Liver (tissue), 9 donors: ENCODE results near the gene SLC17A9. TPM values are rescaled to one million over a fixed set of nuclear protein-coding genes. Genes with fewer than 3 reads are reported as not detected.

Experiments used
- DNase-seq: peaks from one replicate; pipeline ENCODE4 v3.0.0-alpha.2; 2017; ENCODE audit warnings: low spot score
- H3K27ac ChIP-seq, 2 donors: one replicate each; pipeline ENCODE4 v1.7.0; 2013; ENCODE audit warnings: inconsistent platforms in 2 of 2, low read length in 2 of 2, control low read depth in 1 of 2, low read depth in 1 of 2, mild to moderate bottlenecking in 1 of 2
- H3K27me3 ChIP-seq, 4 donors: one replicate each; pipeline versions ENCODE4 v1.6.1 to v1.7.0; 2013; ENCODE audit warnings: low read length in 3 of 4, inconsistent platforms in 1 of 4, mild to moderate bottlenecking in 1 of 4, moderate library complexity in 1 of 4; ENCODE audit not compliant: control insufficient read depth in 4 of 4, insufficient read depth in 4 of 4
- H3K36me3 ChIP-seq, 4 donors: one replicate each; pipeline versions ENCODE4 v1.6.1 to v1.7.0; 2013; ENCODE audit warnings: low read length in 3 of 4, mild to moderate bottlenecking in 3 of 4, low read depth in 1 of 4, moderate library complexity in 1 of 4; ENCODE audit not compliant: control insufficient read depth in 4 of 4, insufficient read depth in 3 of 4
- H3K4me1 ChIP-seq, 4 donors: one replicate each; pipeline versions ENCODE4 v1.6.1 to v1.7.0; 2013; ENCODE audit warnings: low read length in 3 of 4, mild to moderate bottlenecking in 3 of 4, moderate library complexity in 1 of 4; ENCODE audit not compliant: control insufficient read depth in 4 of 4, insufficient read depth in 4 of 4
- H3K4me3 ChIP-seq, 3 donors: one replicate each; pipeline versions ENCODE4 v1.6.1 to v1.7.0; 2013; ENCODE audit warnings: low read length in 3 of 3, control low read depth in 1 of 3, low read depth in 1 of 3, mild to moderate bottlenecking in 1 of 3
- H3K9ac ChIP-seq, 2 donors: one replicate each; pipeline ENCODE4 v1.7.0; 2013; ENCODE audit warnings: low read length in 2 of 2, mild to moderate bottlenecking in 2 of 2, moderate library complexity in 2 of 2, control low read depth in 1 of 2, low read depth in 1 of 2
- H3K9me3 ChIP-seq, 4 donors: one replicate each; pipeline versions ENCODE4 v1.6.1 to v1.7.0; 2013; ENCODE audit warnings: low read length in 3 of 4; ENCODE audit not compliant: control insufficient read depth in 4 of 4
- CTCF ChIP-seq: fragments of 150-350 bp; IDR thresholded peaks from 2 replicates; pipeline ENCODE4 v1.5.1; 2017; ENCODE audit warnings: improper control_type of control experiment, low read depth, low read length; ENCODE audit not compliant: missing input control
- EGR1 ChIP-seq, 2 donors: IDR thresholded peaks; 2 replicates each; pipeline ENCODE4 v1.6.1; 2016 to 2018; ENCODE audit warnings: antibody characterized with exemption in 2 of 2, low read depth in 2 of 2
- FOXA1 ChIP-seq: IDR thresholded peaks from 2 replicates; pipeline ENCODE4 v1.6.1; 2016; ENCODE audit warnings: antibody characterized with exemption
- FOXA2 ChIP-seq: IDR thresholded peaks from 2 replicates; pipeline ENCODE4 v1.6.1; 2016; ENCODE audit warnings: antibody characterized with exemption
- GABPA ChIP-seq, 2 donors: IDR thresholded peaks in 1 of 2; conservative IDR thresholded peaks in 1 of 2; 2 replicates each; pipeline ENCODE4 v1.6.1; 2016; ENCODE audit warnings: antibody characterized with exemption in 2 of 2, mild to moderate bottlenecking in 1 of 2, moderate library complexity in 1 of 2
- HNF4A ChIP-seq, 2 donors: conservative IDR thresholded peaks; 2 replicates each; pipeline ENCODE4 v1.6.1; 2016; ENCODE audit warnings: antibody characterized with exemption in 2 of 2, mild to moderate bottlenecking in 2 of 2
- HNF4G ChIP-seq: IDR thresholded peaks from 2 replicates; pipeline ENCODE4 v1.6.1; 2016; ENCODE audit warnings: antibody characterized with exemption
- JUND ChIP-seq, 2 donors: IDR thresholded peaks; 2 replicates each; pipeline ENCODE4 v1.6.1; 2016; ENCODE audit warnings: antibody characterized with exemption in 2 of 2
- NR2F2 ChIP-seq: IDR thresholded peaks from 2 replicates; pipeline ENCODE4 v1.6.1; 2016; ENCODE audit warnings: antibody characterized with exemption
- RAD21 ChIP-seq, 2 donors: IDR thresholded peaks; 2 replicates each; pipeline ENCODE4 v1.6.1; 2016; ENCODE audit warnings: antibody characterized with exemption in 2 of 2, mild to moderate bottlenecking in 2 of 2
- RXRA ChIP-seq, 2 donors: IDR thresholded peaks; 2 replicates each; pipeline ENCODE4 v1.6.1; 2017 to 2018; ENCODE audit warnings: antibody characterized with exemption in 2 of 2, mild to moderate bottlenecking in 1 of 2
- SP1 ChIP-seq: IDR thresholded peaks from 2 replicates; pipeline ENCODE4 v1.6.1; 2018; ENCODE audit warnings: antibody characterized with exemption, mild to moderate bottlenecking
- TAF1 ChIP-seq: conservative IDR thresholded peaks from 2 replicates; pipeline ENCODE4 v1.6.1; 2016; ENCODE audit warnings: antibody characterized with exemption, mild to moderate bottlenecking
- YY1 ChIP-seq: IDR thresholded peaks from 2 replicates; pipeline ENCODE4 v1.6.1; 2016; ENCODE audit warnings: antibody characterized with exemption, mild to moderate bottlenecking
- WGBS: extraction: QIAGEN DNeasy Blood & Tissue Kit; methylation state at CpG from one replicate; pipeline ENCODE4 v1.1.7; 2013; 5-methylcytosine and 5-hydroxymethylcytosine counted together
- polyA plus RNA-seq, 2 donors: library from polyadenylated mRNA; stranded (reverse) in 1 of 2; unstranded in 1 of 2; fragments of 200-250 nt in 1 of 2; fragments of >200 nt in 1 of 2; fragmentation: Nextera tagmentation in 1 of 2; extraction: Ambion mirVana in 1 of 2; gene quantifications; one replicate each; pipeline versions ENCODE4 v1.2.1 to v1.2.3, GENCODE V29; 2013 to 2015
- total RNA-seq, 2 donors: library from RNA; depleted of rRNA; stranded (reverse); fragments of >200 nt; gene quantifications; one replicate each; pipeline ENCODE4 v1.2.3, GENCODE V29; 2014
- TF ChIP-seq, protein P1 (sequence below): IDR thresholded peaks from 2 replicates; pipeline ENCODE4 v1.6.1; 2016; ENCODE audit warnings: antibody characterized with exemption, mild to moderate bottlenecking
- TF ChIP-seq, protein P2 (sequence below): IDR thresholded peaks from 2 replicates; pipeline ENCODE4 v1.6.1; 2016; ENCODE audit warnings: antibody characterized with exemption
- TF ChIP-seq, protein P3 (sequence below): IDR thresholded peaks from 2 replicates; pipeline ENCODE4 v1.6.1; 2016; ENCODE audit warnings: antibody characterized with exemption
- TF ChIP-seq, protein P4 (sequence below): IDR thresholded peaks from 2 replicates; pipeline ENCODE4 v1.6.1; 2016; ENCODE audit warnings: antibody characterized with exemption
- donor health status: healthy.
- donor health status: healthy.
- donor health status: healthy.
- donor health status: healthy.
- donor health status: healthy.

SLC17A9 gene
- total and polyA plus RNA-seq, 4 donors, result 16.0 to 138 (median 64.6) TPM

DNA sequence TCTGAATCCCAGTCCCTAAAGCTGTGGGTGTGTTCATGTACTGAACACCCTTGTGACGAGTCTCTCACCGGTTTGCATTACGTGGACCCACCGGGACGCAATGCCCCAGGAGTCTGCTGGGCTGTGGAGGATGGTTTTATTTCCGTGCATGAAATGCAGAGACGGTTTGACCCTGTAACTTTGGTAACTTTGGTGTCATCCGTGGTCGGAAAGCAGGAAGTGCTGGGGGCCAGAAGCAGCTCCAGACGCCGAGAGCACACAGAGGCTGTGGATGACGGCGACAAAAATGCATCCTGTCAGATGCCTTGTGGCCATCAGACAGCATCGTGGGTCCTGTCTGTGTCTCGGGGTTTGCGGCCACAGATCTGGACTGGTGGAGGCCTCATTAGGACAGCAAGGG is 47.1 kb downstream of the SLC17A9 start:
- no peak for TF ChIP-seq HNF4A (conservative IDR thresholded peaks at IDR 0.05)
- TF ChIP-seq FOXA2, result no peak
- no peak for TF ChIP-seq HNF4G
- no peak for TF ChIP-seq NR2F2
- TF ChIP-seq SP1, result no peak
- TF ChIP-seq, protein P1, sequence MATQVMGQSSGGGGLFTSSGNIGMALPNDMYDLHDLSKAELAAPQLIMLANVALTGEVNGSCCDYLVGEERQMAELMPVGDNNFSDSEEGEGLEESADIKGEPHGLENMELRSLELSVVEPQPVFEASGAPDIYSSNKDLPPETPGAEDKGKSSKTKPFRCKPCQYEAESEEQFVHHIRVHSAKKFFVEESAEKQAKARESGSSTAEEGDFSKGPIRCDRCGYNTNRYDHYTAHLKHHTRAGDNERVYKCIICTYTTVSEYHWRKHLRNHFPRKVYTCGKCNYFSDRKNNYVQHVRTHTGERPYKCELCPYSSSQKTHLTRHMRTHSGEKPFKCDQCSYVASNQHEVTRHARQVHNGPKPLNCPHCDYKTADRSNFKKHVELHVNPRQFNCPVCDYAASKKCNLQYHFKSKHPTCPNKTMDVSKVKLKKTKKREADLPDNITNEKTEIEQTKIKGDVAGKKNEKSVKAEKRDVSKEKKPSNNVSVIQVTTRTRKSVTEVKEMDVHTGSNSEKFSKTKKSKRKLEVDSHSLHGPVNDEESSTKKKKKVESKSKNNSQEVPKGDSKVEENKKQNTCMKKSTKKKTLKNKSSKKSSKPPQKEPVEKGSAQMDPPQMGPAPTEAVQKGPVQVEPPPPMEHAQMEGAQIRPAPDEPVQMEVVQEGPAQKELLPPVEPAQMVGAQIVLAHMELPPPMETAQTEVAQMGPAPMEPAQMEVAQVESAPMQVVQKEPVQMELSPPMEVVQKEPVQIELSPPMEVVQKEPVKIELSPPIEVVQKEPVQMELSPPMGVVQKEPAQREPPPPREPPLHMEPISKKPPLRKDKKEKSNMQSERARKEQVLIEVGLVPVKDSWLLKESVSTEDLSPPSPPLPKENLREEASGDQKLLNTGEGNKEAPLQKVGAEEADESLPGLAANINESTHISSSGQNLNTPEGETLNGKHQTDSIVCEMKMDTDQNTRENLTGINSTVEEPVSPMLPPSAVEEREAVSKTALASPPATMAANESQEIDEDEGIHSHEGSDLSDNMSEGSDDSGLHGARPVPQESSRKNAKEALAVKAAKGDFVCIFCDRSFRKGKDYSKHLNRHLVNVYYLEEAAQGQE, result no peak
- TF ChIP-seq TAF1, result no peak
- TF ChIP-seq FOXA1, result no peak
- TF ChIP-seq, protein P2, sequence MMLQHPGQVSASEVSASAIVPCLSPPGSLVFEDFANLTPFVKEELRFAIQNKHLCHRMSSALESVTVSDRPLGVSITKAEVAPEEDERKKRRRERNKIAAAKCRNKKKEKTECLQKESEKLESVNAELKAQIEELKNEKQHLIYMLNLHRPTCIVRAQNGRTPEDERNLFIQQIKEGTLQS, result no peak
- WGBS, result 69% methylated on average over 16 of the region's 16 CpGs
- H3K27ac ChIP-seq, result no peak overlapping the region
- no peak overlapping the region for H3K9ac ChIP-seq
- no peaks in the 10 kb centered on the region for H3K4me1 ChIP-seq
- no peak overlapping the region for H3K4me3 ChIP-seq
- no peaks in the 10 kb centered on the region for H3K9me3 ChIP-seq
- no peaks in the 10 kb centered on the region for H3K36me3 ChIP-seq
- no peak for DNase-seq
- H3K27me3 ChIP-seq, result peaks cover 0 to 22% (median 11%) of the 10 kb centered on the region in 4 donors

GRCh38 chr20:63000036-63000435 is 47.5 kb downstream of the SLC17A9 start:
- WGBS, result 82% methylated on average over 14 of the region's 14 CpGs
- TF ChIP-seq NR2F2 (no peak), SP1 (no peak), EGR1 (IDR thresholded peaks at IDR 0.05; ENCODE audit: low read depth in 2 of 2) (no peak), HNF4A (conservative IDR thresholded peaks at IDR 0.05) (no peak)
- H3K27ac ChIP-seq, result no peak overlapping the region
- H3K4me1 ChIP-seq, result peaks cover 0 to 2% (median 0%) of the 10 kb centered on the region in 4 donors
- H3K9ac ChIP-seq, result no peak overlapping the region
- no peaks in the 10 kb centered on the region for H3K9me3 ChIP-seq
- no peak for DNase-seq
- peaks cover 2 to 22% (median 12%) of the 10 kb centered on the region in 4 donors for H3K27me3 ChIP-seq
- H3K4me3 ChIP-seq, result no peak overlapping the region
- no peaks in the 10 kb centered on the region for H3K36me3 ChIP-seq

DNA sequence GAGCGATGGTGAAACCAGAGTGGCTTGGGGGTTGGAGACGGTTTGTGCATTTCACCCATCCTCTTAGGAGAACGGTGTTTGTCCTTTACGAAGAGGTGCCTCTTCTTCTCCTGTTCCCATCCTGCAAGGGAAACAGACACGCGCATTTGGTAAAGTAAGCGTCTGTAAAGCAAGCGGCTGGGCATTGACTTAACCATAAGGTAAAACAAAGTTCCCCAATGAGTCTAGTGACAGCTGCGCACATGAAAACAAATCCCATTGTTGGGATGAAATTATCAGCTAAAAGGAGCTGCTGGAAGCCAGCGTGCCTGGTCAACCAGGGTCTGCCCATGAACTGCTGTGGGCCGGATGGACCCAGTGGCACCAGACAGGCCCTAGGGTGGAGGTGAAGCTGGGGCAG is 48.4 kb downstream of the SLC17A9 start:
- WGBS, result 47% methylated on average over 11 of the region's 11 CpGs
- Histone ChIP-seq H3K4me3 (no peak overlapping the region), H3K4me1 (peaks cover 0 to 2% (median under 1%) of the 10 kb centered on the region in 4 donors), H3K9me3 (no peaks in the 10 kb centered on the region), H3K36me3 (no peaks in the 10 kb centered on the region), H3K27ac (no peak overlapping the region), H3K27me3 (peaks cover 2 to 24% (median 17%) of the 10 kb centered on the region in 4 donors), H3K9ac (no peak overlapping the region)
- DNase-seq, result no peak
- TF ChIP-seq HNF4G (no peak), RAD21 (IDR thresholded peaks at IDR 0.05) (no peak), TAF1 (no peak), SP1 (no peak), RXRA (IDR thresholded peaks at IDR 0.05) (no peak), CTCF (no peak), YY1 (no peak), GABPA (IDR thresholded peaks at IDR 0.05 in 1 of 2, conservative IDR thresholded peaks at IDR 0.05 in 1 of 2) (no peak), FOXA1 (no peak), NR2F2 (no peak), JUND (IDR thresholded peaks at IDR 0.05) (no peak), FOXA2 (no peak)
- TF ChIP-seq, protein P3, sequence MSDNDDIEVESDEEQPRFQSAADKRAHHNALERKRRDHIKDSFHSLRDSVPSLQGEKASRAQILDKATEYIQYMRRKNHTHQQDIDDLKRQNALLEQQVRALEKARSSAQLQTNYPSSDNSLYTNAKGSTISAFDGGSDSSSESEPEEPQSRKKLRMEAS, result no peak
- TF ChIP-seq, protein P4, sequence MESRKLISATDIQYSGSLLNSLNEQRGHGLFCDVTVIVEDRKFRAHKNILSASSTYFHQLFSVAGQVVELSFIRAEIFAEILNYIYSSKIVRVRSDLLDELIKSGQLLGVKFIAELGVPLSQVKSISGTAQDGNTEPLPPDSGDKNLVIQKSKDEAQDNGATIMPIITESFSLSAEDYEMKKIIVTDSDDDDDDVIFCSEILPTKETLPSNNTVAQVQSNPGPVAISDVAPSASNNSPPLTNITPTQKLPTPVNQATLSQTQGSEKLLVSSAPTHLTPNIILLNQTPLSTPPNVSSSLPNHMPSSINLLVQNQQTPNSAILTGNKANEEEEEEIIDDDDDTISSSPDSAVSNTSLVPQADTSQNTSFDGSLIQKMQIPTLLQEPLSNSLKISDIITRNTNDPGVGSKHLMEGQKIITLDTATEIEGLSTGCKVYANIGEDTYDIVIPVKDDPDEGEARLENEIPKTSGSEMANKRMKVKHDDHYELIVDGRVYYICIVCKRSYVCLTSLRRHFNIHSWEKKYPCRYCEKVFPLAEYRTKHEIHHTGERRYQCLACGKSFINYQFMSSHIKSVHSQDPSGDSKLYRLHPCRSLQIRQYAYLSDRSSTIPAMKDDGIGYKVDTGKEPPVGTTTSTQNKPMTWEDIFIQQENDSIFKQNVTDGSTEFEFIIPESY, result no peak
